Activated naive CD4-positive, alpha-beta T cell (primary cell): Measurements from ENCODE around the gene FAM162B.
"Not testable (repeated sequence)": the region's sequence is repeated elsewhere in the genome, so short reads cannot be mapped to it uniquely, and the experiment has no call there.

ENCODE experiments used
- DNase-seq, 4 experiments: peaks; one replicate each; lab custom pipeline; 2025; lab: John Stamatoyannopoulos, UW

FAM162B gene

DNA sequence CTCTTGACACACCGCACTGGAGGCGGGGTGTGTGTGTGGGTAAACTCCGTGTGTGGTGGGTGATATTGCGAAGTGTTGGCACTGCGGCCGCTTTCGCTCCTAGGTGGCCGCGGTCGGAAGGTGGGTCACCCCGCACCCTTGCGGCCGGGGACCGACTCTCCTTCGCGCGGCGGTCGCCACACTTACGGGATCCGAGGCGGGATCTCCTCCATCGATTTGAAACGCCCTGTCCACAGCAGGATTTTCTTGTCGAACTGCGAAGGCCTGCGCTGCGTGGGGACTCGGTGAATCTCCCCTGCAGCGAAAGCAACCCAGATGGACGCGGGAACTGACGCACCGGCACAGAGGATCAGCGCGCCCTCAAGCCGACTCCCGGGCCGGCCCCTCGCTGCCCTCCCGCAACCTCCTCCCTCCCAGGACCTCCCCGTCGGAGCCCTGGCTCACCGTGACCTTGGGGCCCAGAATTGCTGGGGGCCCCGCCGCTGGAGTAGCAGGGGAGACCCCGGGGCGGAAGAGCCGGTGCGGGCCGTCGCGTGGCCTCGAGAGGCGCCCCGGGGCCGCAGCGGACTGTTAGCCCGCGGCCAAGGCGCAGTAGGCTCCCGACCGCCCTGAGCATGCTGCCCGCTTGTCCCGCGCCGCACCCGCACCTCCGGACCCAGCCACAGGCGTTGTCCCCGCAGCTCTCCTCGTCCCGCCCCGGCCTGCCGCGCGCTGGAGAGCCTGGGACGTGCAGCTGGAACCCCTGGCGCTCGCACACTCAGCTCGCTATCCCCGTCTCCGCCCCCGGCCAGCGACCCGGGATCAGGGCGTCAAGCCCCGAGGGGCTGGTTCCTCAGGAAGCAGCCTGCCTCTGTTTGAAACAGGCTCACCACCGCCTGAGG, at the start of gene FAM162B:
FAM162B (minus strand) TSS at position 759 of the 881 bp plus-strand sequence; CDS start at position 616, 143 bp downstream.
- DNase-seq, result no peak

DNA sequence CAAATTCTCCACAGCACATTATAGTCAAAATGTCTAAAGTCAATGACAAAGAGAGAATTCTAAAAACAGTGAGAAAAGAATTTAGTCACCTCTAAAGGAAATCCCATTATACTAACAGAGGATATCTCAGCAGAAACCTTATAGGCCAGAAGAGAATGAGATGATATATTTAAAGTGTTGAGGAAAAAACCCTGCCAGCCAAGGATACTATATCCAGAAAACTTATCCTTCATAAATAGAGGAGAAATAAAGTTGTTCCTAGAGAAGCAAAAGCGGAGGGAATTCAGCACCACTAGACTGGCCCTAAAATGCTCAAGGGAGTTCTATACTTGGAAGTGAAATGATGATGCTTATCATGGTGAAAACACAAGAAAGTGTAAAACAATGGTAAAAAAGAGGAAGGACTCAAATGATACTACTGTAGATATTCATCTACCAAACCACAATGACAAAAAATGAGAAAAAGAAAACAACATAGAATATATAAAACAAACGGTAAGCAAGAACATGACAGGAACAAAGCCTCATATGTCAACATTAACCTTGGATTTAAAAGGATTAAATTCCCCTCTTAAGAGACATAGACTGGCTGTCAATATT, 46.6 kb upstream of the FAM162B start:
- DNase-seq, result no peak

DNA sequence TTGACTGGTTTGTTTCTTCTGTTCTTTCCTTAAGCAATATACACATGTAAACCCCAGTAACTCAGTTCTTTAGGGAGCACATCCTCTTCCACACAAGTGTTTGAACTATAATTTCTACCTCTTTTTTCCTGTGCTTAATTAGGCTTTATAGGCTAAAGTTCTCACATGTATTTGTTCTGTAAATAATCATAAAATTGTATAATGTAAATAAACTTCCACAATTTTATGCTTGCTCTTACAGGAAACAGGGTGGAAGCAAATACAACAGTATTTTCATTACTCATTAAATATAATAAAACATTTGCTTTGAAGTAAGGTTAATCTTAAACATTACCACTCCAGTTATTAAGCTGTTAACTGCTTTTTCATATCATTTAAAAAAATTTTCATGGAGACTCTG, 36.5 kb upstream of the FAM162B start:
- no peak for DNase-seq

DNA sequence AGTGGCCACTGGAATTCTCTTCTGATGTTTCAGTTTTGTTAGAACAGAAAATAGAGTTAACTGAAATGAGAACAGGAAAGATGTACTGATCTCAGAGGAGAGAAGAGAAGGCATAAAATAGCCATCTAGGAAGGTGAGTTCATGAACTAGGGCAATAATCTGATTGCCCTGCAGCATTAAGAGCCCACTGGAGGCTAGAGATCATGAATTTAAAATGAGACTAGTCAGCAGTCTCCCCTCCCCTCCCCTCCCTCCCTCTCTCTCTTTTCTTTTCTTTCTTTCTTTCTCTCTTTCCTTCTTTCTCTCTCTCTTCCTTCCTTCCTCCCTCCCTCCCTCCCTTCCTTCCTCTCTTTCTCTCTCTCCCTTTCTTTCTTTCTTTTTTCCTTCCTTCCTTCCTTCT, 34.4 kb upstream of the FAM162B start:
- no peak for DNase-seq

DNA sequence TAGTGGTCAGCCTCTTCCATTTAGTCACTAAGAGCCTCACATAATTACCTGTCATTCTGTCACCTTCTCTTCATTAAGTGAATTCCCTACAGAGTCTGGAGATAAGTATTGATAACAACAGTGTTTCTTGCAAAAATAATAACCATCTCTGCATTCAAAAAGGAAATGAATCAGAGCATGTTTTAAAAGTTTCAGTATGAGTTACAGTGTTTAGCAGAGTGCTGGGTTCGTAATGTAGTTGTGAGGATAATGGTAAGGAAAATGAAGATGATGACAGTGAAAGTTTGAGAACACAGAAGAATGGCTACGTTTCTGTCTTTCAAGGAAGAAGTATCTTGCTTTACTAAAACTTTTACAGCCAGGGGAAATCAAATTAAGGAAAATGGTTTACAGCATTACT, 32.1 kb upstream of the FAM162B start:
- DNase-seq, result no peak

DNA sequence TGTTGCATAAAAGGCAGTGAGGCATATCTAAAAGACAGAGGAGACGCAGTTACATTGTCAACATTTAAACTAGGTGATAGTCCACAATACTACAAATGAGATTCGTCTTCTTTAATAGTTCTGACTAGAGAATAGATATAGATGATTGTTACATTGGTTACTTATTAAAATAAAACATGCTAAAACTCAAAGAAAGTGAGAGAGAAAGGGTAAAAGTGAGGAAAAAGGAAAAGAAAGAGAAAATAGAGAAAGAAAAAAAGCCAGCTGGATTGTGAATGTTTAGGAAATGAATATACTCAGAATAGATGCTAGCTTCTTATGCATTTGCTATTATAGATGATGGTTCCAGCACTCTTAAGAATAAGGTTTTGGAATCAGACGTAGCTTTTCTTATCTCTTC, 27.7 kb upstream of the FAM162B start:
- no peak for DNase-seq

DNA sequence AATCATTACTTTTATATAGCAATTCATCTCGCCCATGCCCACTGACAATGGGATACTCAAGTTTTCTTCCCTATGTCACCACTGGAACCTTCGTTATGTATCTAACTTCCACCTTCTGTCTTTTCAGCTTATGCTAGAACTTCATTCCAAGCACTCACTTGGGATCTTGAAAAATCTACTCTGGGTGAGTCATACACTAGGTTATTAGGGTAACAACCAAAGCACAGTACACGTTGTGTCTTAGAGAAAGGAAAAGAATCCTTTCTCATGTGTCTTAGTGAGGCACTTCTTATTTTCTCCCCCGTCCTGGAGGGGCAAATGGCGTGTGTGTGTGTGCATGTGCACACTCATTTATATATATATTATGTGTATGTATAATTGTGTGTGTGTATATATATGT, 18.3 kb upstream of the FAM162B start:
- no peak for DNase-seq

DNA sequence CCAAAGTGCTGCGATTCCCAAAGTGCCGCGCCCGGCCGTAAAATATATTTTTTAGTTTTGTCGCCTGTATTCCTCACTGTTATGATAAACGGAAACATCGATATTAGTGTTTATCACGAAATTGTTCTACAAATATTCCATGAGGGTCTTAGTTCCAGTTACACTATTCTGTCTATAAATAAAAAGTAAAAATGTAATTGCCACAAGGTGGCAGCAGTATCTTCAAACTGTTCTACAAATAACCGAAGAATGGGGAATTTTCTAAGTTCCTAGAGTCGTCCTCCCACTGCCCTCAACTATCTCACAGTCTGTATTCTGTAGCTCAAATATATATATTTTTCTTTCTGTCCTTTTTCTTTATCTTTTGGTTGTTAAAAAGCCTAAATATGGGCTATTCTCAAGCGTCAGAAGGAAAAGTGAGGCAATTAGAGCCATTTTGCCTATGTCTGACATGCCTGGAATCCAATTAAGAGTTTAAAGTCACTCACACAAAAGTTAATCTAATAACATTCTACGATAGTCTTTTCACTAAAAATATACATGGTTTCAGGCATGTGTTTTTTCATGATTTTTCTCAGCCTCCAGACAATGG, 14.2 kb upstream of the FAM162B start:
- DNase-seq, result no peak

DNA sequence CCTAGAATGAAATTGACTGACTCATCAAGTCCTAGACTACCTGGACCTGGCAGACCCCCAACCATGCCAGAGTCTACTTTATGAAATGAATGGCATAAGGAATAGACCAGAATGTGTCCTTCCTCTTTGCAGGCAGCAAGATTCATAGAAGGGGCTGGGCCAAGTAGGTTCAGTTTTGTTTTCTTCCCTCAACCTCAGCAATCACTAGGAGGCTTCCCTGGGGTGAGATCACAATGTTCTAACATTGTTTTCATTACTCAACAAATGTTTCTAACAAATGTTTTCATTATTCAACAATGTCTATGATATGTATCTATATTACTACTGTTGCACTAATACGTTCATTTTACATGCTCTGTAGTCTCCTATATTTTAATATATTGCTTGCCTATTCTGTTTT, 8.4 kb upstream of the FAM162B start:
- DNase-seq, result no peak

DNA sequence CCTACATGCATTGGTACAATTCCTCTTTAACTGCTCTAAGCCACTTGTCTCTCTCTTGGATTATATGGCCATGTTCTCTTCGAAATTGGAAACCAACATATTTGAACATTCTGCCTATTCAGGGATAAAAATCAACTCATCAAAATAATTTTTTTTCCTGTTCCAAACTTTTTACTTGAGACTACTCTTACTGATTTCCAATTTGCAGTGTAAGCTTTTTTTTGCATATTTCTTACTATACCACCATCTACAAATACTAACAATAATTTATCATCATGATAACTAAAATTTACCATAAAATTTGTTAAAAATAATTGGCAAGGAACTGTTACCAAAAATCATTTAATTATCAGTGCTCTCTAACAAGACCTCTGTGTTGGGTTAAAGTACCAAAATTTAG, 6.9 kb upstream of the FAM162B start:
- DNase-seq, result no peak

DNA sequence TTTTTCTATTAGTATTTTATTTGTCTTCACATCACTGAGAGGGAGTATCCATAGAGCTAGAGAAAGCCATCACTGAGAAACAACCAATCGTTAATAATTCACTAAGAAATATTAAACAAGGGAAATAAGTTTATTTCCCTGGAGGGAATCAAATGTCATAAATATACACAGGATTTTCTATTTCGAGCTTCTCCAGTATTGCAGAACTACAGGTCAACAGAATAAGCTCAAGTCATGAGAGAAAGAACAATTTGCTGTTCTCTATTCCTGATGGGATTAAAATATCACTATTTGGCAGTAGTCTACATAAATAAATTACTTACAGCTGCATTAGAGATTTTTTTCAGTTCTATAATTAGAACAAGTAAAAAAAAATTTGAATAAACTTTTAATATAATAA, 2.2 kb upstream of the FAM162B start:
- no peak for DNase-seq

DNA sequence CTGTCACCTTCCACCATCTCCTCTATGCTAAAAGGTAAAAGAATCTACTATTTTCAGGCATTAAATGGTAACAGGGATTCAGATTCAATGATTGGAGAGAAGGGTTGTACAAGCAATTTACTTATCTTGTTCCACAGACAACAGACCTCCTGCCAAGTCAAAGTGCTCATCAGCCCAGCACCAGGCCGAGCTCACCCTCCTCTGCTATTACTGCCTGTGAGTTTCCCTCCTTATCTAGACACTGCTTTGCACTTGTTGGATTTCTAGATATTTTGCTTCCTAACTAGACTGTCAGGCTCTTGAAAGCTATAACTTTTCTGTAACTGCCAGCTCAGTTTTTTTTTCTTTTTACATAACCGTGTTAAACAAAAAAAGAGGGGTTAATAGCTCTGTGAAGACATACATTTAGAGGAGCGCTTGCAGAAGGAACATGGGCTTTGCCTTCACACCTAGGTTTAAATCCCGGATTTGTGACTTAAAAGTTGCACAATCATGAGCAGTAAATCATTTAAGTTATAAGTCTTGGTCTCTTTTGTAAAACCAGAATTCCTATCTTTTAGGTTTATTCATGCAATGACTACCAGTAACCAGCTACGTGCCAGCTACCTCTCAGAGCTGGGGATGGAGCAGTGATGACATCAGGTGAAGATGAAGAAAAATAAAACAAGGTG, 1.1 kb upstream of the FAM162B start:
- DNase-seq, result no peak

DNA sequence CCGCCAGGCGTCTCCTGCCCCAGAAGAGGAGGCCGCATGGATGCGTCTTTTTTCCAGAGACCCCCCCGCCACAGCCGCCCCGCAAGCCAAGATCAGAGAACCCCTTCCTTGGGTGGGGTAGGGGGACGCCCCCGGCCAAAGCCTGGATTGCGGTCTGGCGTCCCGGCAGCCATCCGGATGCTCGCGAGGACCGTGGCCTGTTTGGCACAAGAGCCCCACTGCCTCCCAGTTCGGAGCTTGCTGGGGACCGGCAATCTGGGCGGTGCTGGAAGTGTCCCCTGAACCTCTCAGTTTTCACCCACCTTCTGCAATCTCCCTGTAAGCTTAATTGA, 924 bp downstream of the FAM162B start:
- DNase-seq, result no peak

DNA sequence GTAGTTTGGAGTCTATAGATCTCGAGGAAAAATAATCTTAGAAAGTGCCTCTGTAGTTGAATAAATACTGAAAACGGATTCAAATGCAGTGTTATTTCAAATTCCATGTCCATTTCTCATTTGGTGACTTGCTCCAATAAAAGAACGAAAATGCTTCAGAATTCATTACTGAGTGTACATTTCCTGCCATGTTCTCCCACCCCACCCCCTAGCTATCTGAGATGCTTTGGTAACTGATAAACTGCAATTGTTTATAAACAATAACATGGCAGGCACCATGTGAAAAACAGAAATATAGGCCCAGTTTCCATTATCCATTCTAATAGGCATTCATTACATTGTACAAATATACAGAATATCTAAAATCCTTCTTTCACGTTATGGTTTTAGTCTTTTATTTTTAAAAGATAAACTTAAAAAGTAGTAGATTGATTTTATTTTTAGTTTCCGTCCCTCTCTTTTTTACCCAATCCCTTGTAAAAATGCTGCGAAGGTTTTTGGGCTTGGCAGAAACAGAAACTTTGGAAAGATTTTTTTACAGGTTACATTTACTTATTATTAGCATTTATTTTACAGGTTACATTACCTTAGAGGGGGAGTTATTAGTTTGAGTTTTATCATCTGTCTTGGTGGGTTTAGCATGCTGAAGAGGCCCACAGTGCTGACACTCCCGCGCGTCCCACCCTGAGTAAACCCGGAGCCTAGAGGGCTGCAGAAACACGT, 1.5 kb downstream of the FAM162B start:
- DNase-seq, result no peak

DNA sequence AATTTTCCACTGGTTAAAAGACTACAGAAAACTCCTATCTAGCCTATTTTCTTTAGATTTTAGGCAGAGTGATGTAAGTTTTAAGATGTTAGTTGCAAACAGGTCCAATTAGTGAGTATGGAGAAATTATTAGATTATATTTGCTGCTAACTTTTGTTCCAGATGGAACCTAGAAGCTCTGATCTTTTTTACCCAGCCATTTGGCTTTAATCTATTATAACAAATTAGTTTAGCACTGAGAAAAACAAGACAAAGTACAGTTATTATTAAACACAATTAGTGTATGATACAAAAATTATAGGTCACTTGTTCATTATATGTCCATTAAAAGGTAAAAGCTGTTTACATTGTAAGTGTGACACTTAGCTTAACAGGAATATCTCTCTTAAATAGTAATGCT, 2.5 kb downstream of the FAM162B start:
- no peak for DNase-seq

DNA sequence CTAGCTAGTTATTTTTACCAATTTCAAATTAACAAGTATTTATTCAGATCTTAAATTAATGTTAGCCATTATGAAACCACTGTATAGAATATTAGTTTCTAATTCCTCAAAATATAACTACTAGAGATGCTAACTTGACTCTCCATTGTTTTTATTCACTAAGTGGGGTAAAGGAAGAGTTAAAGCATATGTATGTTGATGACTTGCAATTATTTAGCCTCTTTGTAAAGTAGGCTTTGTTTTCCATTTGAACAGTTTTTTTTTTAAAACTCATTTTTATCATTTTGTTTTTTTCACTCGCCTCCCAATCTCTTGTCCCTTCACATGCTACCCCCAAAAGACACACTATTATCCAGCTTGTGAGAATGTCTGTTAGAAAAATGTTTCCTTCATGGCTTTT, 3.3 kb downstream of the FAM162B start:
- DNase-seq, result no peak

DNA sequence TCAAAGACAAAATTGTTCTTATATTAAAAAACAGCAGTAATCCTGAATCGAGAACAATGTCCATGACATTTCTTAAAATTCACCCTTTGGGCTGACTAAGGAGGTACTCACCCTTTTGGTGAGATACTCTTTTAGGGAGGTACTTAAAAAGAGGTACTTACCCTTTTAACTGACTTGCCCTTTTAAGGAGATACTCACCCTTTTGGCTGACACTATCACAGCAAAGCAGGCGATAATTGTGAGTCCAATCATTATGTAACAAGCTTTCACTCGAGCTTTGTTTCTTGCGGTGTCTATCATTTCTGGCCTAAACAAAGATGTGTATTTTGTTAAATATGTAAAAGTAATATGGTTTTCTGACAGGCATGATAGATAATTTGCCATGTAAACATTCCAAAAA, 3.7 kb downstream of the FAM162B start:
- no peak for DNase-seq

DNA sequence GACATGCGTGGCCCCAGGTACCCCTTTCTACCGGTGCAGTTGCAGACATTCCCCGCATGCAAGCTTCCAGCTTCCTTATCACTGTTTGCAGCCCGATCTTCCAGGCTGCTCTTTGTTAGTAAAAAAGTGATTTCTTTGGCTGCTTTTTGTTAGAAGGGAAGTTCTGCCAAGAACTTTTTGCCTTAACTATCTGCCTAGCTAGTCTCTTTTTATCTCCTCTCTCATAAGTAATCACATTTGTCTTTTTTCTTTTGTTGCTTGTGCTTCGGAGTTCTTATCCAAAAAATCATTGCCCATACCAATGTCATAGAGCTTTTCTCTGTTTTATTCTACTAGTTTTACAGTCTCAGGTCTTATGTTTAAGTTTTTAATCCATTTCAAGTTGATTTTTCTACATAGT, 20.3 kb downstream of the FAM162B start:
- DNase-seq, result no peak

DNA sequence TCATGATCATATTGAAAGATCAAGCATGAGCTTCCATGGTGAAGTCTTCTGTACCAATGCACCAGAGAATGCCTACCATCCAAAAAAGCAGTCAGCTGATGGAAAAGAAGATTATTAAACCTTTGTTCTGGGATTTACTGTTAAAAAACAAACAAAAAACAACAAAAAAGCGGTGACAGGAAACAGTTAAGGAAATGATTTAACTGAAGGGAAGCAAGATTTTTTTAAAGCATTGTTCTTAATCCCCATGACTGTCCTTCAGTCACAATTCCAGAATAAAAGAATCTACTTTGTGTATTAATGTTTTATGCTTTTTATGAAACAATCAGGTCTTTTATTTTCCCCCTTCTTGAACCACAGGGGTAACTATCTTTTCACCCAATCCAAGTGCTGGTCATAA, 23.9 kb downstream of the FAM162B start:
- DNase-seq, result no peak

DNA sequence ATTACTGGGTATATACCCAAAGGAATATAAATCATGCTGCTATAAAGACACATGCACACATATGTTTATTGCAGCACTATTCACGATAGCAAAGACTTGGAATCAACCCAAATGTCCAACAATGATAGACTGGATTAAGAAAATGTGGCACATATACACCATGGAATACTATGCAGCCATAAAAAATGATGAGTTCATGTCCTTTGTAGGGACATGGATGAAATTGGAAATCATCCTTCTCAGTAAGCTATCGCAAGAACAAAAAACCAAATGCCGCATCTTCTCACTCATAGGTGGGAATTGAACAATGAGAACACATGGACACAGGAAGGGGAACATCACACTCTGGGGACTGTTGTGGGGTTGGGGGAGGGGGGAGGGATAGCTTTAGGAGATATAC, 25.0 kb downstream of the FAM162B start:
- not testable (repeated sequence) for DNase-seq

DNA sequence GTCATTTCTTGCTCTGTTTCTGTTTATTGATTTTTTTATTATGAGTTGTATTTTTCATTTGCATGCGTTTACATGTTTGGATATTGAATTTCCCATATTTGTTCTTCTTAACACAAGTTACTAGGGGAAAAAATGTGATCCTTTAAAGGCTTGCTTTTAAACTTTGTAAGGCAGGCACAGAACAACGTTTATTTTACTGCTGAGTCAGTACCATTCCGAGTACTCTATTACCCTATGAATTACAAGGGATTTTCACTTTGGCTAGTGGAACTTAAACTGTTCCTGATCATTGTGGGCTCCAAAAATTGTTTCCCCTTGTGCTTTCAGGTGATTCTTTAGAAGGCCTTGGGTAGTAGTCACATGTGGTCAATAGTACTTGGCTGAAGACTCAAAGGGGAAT, 28.5 kb downstream of the FAM162B start:
- DNase-seq, result no peak

DNA sequence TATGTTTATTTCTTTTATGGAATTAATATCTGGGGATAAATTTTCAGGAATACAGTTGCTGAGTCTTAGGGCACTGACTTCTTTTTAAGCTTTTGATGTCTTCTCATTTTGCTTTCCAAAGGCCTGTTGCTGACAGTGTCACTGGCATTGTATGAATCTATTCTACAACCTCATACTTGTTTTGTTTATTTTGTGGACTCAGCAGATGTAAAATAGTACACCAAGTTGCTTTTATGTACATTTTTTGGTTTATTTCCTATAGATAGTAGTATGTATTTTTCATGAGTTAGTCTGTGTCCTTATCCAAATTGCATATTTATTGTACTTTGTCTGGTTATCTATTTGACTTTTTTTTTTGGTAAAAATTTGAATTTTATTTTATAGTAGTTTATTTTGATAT, 35.0 kb downstream of the FAM162B start:
- DNase-seq, result no peak
